ENCODE measurements around the gene ERLEC1. TPM values are rescaled to one million over a fixed set of nuclear protein-coding genes. Genes with fewer than 3 reads are reported as not detected.
"Not testable (repeated sequence)": the region's sequence is repeated elsewhere in the genome, so short reads cannot be mapped to it uniquely, and the experiment has no call there.

The ERLEC1 gene
- total and polyA plus RNA-seq, 8 donors = 53.0 to 71.4 (median 57.6) TPM

- no peak overlapping the region for H3K27ac ChIP-seq
- no peak for DNase-seq
- H3K4me3 ChIP-seq = no peak overlapping the region
- intact Hi-C loops (cut with DNase I) = no loop called here
- peaks cover 0 to 35% of the 10 kb centered on the region in 2 donors for H3K36me3 ChIP-seq
- no peaks in the 10 kb centered on the region for H3K27me3 ChIP-seq
- TF ChIP-seq CTCF (IDR thresholded peaks at IDR 0.05) = no peak
- H3K4me1 ChIP-seq = peaks cover 0 to 4% of the 10 kb centered on the region in 2 donors
- H3K9me3 ChIP-seq = no peaks in the 10 kb centered on the region
- ATAC-seq = no peak
Measured at GRCh38 chr2:53753041-53753440, 33.8 kb upstream of the ERLEC1 start.

GRCh38 chr2:53755121-53755520, 31.7 kb upstream of the ERLEC1 start:
- Histone ChIP-seq H3K27ac (peak overlapping the region in 1 of 2 donors; percentile 19), H3K36me3 (peaks cover 0 to 44% of the 10 kb centered on the region in 2 donors), H3K4me3 (no peak overlapping the region), H3K27me3 (no peaks in the 10 kb centered on the region), H3K9me3 (no peaks in the 10 kb centered on the region), H3K4me1 (peaks cover 0 to 4% of the 10 kb centered on the region in 2 donors)
- DNase-seq (peak in 1 of 4 donors; percentile 69), ATAC-seq (peak; percentile 89)
- TF ChIP-seq CTCF (IDR thresholded peaks at IDR 0.05) = no peak
- intact Hi-C loops (cut with DNase I) = no loop called here

GRCh38 chr2:53756644-53757043, 30.2 kb upstream of the ERLEC1 start:
- Histone ChIP-seq H3K27ac (no peak overlapping the region), H3K4me1 (peaks cover 0 to 4% of the 10 kb centered on the region in 2 donors), H3K9me3 (no peaks in the 10 kb centered on the region), H3K36me3 (peaks cover 0 to 40% of the 10 kb centered on the region in 2 donors), H3K27me3 (no peaks in the 10 kb centered on the region), H3K4me3 (no peak overlapping the region)
- intact Hi-C loops (cut with DNase I) = no loop called here
- DNase-seq (peak in 1 of 4 donors; percentile 50), ATAC-seq (no peak)
- no peak for TF ChIP-seq CTCF (IDR thresholded peaks at IDR 0.05)

- H3K27me3 ChIP-seq; intact Hi-C loops (cut with DNase I): not testable (repeated sequence)
Measured at GRCh38 chr2:53757206-53757605, 29.6 kb upstream of the ERLEC1 start.

GRCh38 chr2:53765767-53766166, 21.1 kb upstream of the ERLEC1 start:
- no peak for TF ChIP-seq CTCF (IDR thresholded peaks at IDR 0.05)
- Histone ChIP-seq H3K4me1 (peaks cover 0 to 16% of the 10 kb centered on the region in 2 donors), H3K27me3 (no peaks in the 10 kb centered on the region), H3K9me3 (no peaks in the 10 kb centered on the region), H3K27ac (no peak overlapping the region), H3K36me3 (peaks cover 0 to 14% of the 10 kb centered on the region in 2 donors), H3K4me3 (no peak overlapping the region)
- DNase-seq (no peak), ATAC-seq (no peak)
- intact Hi-C loops (cut with DNase I) = no loop called here

More at GRCh38 chr2:53757206-53757605, 29.6 kb upstream of the ERLEC1 start:
- not testable (repeated sequence) for H3K27ac ChIP-seq, ATAC-seq, H3K4me1 ChIP-seq, DNase-seq, H3K9me3 ChIP-seq, H3K4me3 ChIP-seq
- H3K36me3 ChIP-seq = peaks cover 0 to 44% of the 10 kb centered on the region in 2 donors

Data from left lung (tissue), 10 donors.